Measurements from ENCODE around the gene IL20RA.

DNA sequence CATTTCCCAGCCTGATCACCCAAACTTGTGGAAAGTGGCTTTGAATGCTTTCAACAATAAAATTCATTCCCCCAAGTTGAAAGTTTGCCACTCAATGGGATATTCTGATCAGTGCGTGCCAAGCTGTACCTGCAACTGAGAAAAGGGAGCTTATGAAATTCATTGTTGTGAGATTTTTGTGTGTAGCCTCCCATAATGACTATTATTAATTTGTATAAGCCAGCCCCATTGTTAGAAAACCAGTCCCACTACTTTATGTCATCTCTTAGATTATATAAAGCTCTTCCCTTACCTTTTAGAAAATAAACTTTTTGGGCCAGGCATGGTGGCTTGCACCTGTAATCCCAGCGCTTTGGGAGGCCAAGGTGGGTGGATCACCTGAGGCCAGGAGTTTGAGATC is 15.9 kb downstream of the IL20RA start:
- no peak for TF ChIP-seq POLR2AphosphoS5 (IDR thresholded peaks at IDR 0.05; ENCODE audit: low read depth)
- TF ChIP-seq, protein P1, sequence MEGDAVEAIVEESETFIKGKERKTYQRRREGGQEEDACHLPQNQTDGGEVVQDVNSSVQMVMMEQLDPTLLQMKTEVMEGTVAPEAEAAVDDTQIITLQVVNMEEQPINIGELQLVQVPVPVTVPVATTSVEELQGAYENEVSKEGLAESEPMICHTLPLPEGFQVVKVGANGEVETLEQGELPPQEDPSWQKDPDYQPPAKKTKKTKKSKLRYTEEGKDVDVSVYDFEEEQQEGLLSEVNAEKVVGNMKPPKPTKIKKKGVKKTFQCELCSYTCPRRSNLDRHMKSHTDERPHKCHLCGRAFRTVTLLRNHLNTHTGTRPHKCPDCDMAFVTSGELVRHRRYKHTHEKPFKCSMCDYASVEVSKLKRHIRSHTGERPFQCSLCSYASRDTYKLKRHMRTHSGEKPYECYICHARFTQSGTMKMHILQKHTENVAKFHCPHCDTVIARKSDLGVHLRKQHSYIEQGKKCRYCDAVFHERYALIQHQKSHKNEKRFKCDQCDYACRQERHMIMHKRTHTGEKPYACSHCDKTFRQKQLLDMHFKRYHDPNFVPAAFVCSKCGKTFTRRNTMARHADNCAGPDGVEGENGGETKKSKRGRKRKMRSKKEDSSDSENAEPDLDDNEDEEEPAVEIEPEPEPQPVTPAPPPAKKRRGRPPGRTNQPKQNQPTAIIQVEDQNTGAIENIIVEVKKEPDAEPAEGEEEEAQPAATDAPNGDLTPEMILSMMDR (conservative IDR thresholded peaks at IDR 0.05; ENCODE audit: low read depth in 2 of 2) = no peak
- no peak for TF ChIP-seq ZNF331 (CRISPR knock-in tag; IDR thresholded peaks at IDR 0.05; ENCODE audit: low read depth)
- TF ChIP-seq CREB1 (CRISPR knock-in tag; IDR thresholded peaks at IDR 0.05; ENCODE audit: low read depth) = no peak
- no peak for TF ChIP-seq EZH2 (IDR thresholded peaks at IDR 0.05; ENCODE audit: low read depth, unreplicated experiment)
- no peak for TF ChIP-seq EZH2phosphoT487 (IDR thresholded peaks at IDR 0.05; ENCODE audit: unreplicated experiment)
- TF ChIP-seq, protein P2, sequence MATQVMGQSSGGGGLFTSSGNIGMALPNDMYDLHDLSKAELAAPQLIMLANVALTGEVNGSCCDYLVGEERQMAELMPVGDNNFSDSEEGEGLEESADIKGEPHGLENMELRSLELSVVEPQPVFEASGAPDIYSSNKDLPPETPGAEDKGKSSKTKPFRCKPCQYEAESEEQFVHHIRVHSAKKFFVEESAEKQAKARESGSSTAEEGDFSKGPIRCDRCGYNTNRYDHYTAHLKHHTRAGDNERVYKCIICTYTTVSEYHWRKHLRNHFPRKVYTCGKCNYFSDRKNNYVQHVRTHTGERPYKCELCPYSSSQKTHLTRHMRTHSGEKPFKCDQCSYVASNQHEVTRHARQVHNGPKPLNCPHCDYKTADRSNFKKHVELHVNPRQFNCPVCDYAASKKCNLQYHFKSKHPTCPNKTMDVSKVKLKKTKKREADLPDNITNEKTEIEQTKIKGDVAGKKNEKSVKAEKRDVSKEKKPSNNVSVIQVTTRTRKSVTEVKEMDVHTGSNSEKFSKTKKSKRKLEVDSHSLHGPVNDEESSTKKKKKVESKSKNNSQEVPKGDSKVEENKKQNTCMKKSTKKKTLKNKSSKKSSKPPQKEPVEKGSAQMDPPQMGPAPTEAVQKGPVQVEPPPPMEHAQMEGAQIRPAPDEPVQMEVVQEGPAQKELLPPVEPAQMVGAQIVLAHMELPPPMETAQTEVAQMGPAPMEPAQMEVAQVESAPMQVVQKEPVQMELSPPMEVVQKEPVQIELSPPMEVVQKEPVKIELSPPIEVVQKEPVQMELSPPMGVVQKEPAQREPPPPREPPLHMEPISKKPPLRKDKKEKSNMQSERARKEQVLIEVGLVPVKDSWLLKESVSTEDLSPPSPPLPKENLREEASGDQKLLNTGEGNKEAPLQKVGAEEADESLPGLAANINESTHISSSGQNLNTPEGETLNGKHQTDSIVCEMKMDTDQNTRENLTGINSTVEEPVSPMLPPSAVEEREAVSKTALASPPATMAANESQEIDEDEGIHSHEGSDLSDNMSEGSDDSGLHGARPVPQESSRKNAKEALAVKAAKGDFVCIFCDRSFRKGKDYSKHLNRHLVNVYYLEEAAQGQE (IDR thresholded peaks at IDR 0.05; ENCODE audit: unreplicated experiment) = no peak
- no peak for TF ChIP-seq NANOG (IDR thresholded peaks at IDR 0.05; ENCODE audit: borderline replicate concordance)
- no peak for TF ChIP-seq ZNF114 (CRISPR knock-in tag; IDR thresholded peaks at IDR 0.05)
- TF ChIP-seq STAT1 (IDR thresholded peaks at IDR 0.05; ENCODE audit: unreplicated experiment) = no peak
- TF ChIP-seq, protein P3, sequence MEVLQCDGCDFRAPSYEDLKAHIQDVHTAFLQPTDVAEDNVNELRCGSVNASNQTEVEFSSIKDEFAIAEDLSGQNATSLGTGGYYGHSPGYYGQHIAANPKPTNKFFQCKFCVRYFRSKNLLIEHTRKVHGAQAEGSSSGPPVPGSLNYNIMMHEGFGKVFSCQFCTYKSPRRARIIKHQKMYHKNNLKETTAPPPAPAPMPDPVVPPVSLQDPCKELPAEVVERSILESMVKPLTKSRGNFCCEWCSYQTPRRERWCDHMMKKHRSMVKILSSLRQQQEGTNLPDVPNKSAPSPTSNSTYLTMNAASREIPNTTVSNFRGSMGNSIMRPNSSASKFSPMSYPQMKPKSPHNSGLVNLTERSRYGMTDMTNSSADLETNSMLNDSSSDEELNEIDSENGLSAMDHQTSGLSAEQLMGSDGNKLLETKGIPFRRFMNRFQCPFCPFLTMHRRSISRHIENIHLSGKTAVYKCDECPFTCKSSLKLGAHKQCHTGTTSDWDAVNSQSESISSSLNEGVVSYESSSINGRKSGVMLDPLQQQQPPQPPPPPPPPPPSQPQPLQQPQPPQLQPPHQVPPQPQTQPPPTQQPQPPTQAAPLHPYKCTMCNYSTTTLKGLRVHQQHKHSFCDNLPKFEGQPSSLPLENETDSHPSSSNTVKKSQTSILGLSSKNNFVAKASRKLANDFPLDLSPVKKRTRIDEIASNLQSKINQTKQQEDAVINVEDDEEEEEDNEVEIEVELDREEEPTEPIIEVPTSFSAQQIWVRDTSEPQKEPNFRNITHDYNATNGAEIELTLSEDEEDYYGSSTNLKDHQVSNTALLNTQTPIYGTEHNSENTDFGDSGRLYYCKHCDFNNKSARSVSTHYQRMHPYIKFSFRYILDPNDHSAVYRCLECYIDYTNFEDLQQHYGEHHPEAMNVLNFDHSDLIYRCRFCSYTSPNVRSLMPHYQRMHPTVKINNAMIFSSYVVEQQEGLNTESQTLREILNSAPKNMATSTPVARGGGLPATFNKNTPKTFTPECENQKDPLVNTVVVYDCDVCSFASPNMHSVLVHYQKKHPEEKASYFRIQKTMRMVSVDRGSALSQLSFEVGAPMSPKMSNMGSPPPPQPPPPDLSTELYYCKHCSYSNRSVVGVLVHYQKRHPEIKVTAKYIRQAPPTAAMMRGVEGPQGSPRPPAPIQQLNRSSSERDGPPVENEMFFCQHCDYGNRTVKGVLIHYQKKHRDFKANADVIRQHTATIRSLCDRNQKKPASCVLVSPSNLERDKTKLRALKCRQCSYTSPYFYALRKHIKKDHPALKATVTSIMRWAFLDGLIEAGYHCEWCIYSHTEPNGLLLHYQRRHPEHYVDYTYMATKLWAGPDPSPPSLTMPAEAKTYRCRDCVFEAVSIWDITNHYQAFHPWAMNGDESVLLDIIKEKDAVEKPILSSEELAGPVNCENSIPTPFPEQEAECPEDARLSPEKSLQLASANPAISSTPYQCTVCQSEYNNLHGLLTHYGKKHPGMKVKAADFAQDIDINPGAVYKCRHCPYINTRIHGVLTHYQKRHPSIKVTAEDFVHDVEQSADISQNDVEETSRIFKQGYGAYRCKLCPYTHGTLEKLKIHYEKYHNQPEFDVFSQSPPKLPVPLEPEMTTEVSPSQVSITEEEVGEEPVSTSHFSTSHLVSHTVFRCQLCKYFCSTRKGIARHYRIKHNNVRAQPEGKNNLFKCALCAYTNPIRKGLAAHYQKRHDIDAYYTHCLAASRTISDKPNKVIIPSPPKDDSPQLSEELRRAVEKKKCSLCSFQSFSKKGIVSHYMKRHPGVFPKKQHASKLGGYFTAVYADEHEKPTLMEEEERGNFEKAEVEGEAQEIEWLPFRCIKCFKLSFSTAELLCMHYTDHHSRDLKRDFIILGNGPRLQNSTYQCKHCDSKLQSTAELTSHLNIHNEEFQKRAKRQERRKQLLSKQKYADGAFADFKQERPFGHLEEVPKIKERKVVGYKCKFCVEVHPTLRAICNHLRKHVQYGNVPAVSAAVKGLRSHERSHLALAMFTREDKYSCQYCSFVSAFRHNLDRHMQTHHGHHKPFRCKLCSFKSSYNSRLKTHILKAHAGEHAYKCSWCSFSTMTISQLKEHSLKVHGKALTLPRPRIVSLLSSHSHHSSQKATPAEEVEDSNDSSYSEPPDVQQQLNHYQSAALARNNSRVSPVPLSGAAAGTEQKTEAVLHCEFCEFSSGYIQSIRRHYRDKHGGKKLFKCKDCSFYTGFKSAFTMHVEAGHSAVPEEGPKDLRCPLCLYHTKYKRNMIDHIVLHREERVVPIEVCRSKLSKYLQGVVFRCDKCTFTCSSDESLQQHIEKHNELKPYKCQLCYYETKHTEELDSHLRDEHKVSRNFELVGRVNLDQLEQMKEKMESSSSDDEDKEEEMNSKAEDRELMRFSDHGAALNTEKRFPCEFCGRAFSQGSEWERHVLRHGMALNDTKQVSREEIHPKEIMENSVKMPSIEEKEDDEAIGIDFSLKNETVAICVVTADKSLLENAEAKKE (CRISPR knock-in tag; IDR thresholded peaks at IDR 0.05) = no peak
- no peak for TF ChIP-seq JUNB (IDR thresholded peaks at IDR 0.05; ENCODE audit: unreplicated experiment)
